Liver (tissue), 9 donors: ENCODE results near the gene CDC42BPB. TPM values are rescaled to one million over a fixed set of nuclear protein-coding genes. Genes with fewer than 3 reads are reported as not detected.

Experiments
- DNase-seq: peaks from one replicate; pipeline ENCODE4 v3.0.0-alpha.2; 2017; ENCODE audit warnings: low spot score
- H3K27ac ChIP-seq, 2 donors: one replicate each; pipeline ENCODE4 v1.7.0; 2013; ENCODE audit warnings: inconsistent platforms in 2 of 2, low read length in 2 of 2, control low read depth in 1 of 2, low read depth in 1 of 2, mild to moderate bottlenecking in 1 of 2
- H3K27me3 ChIP-seq, 4 donors: one replicate each; pipeline versions ENCODE4 v1.6.1 to v1.7.0; 2013; ENCODE audit warnings: low read length in 3 of 4, inconsistent platforms in 1 of 4, mild to moderate bottlenecking in 1 of 4, moderate library complexity in 1 of 4; ENCODE audit not compliant: control insufficient read depth in 4 of 4, insufficient read depth in 4 of 4
- H3K36me3 ChIP-seq, 4 donors: one replicate each; pipeline versions ENCODE4 v1.6.1 to v1.7.0; 2013; ENCODE audit warnings: low read length in 3 of 4, mild to moderate bottlenecking in 3 of 4, low read depth in 1 of 4, moderate library complexity in 1 of 4; ENCODE audit not compliant: control insufficient read depth in 4 of 4, insufficient read depth in 3 of 4
- H3K4me1 ChIP-seq, 4 donors: one replicate each; pipeline versions ENCODE4 v1.6.1 to v1.7.0; 2013; ENCODE audit warnings: low read length in 3 of 4, mild to moderate bottlenecking in 3 of 4, moderate library complexity in 1 of 4; ENCODE audit not compliant: control insufficient read depth in 4 of 4, insufficient read depth in 4 of 4
- H3K4me3 ChIP-seq, 3 donors: one replicate each; pipeline versions ENCODE4 v1.6.1 to v1.7.0; 2013; ENCODE audit warnings: low read length in 3 of 3, control low read depth in 1 of 3, low read depth in 1 of 3, mild to moderate bottlenecking in 1 of 3
- H3K9ac ChIP-seq, 2 donors: one replicate each; pipeline ENCODE4 v1.7.0; 2013; ENCODE audit warnings: low read length in 2 of 2, mild to moderate bottlenecking in 2 of 2, moderate library complexity in 2 of 2, control low read depth in 1 of 2, low read depth in 1 of 2
- H3K9me3 ChIP-seq, 4 donors: one replicate each; pipeline versions ENCODE4 v1.6.1 to v1.7.0; 2013; ENCODE audit warnings: low read length in 3 of 4; ENCODE audit not compliant: control insufficient read depth in 4 of 4
- CTCF ChIP-seq: fragments of 150-350 bp; IDR thresholded peaks from 2 replicates; pipeline ENCODE4 v1.5.1; 2017; ENCODE audit warnings: improper control_type of control experiment, low read depth, low read length; ENCODE audit not compliant: missing input control
- EGR1 ChIP-seq, 2 donors: IDR thresholded peaks; 2 replicates each; pipeline ENCODE4 v1.6.1; 2016 to 2018; ENCODE audit warnings: antibody characterized with exemption in 2 of 2, low read depth in 2 of 2
- FOXA1 ChIP-seq: IDR thresholded peaks from 2 replicates; pipeline ENCODE4 v1.6.1; 2016; ENCODE audit warnings: antibody characterized with exemption
- FOXA2 ChIP-seq: IDR thresholded peaks from 2 replicates; pipeline ENCODE4 v1.6.1; 2016; ENCODE audit warnings: antibody characterized with exemption
- GABPA ChIP-seq, 2 donors: IDR thresholded peaks in 1 of 2; conservative IDR thresholded peaks in 1 of 2; 2 replicates each; pipeline ENCODE4 v1.6.1; 2016; ENCODE audit warnings: antibody characterized with exemption in 2 of 2, mild to moderate bottlenecking in 1 of 2, moderate library complexity in 1 of 2
- HNF4G ChIP-seq: IDR thresholded peaks from 2 replicates; pipeline ENCODE4 v1.6.1; 2016; ENCODE audit warnings: antibody characterized with exemption
- NR2F2 ChIP-seq: IDR thresholded peaks from 2 replicates; pipeline ENCODE4 v1.6.1; 2016; ENCODE audit warnings: antibody characterized with exemption
- RAD21 ChIP-seq, 2 donors: IDR thresholded peaks; 2 replicates each; pipeline ENCODE4 v1.6.1; 2016; ENCODE audit warnings: antibody characterized with exemption in 2 of 2, mild to moderate bottlenecking in 2 of 2
- SP1 ChIP-seq: IDR thresholded peaks from 2 replicates; pipeline ENCODE4 v1.6.1; 2018; ENCODE audit warnings: antibody characterized with exemption, mild to moderate bottlenecking
- YY1 ChIP-seq: IDR thresholded peaks from 2 replicates; pipeline ENCODE4 v1.6.1; 2016; ENCODE audit warnings: antibody characterized with exemption, mild to moderate bottlenecking
- WGBS: extraction: QIAGEN DNeasy Blood & Tissue Kit; methylation state at CpG from one replicate; pipeline ENCODE4 v1.1.7; 2013; 5-methylcytosine and 5-hydroxymethylcytosine counted together
- polyA plus RNA-seq, 2 donors: library from polyadenylated mRNA; stranded (reverse) in 1 of 2; unstranded in 1 of 2; fragments of 200-250 nt in 1 of 2; fragments of >200 nt in 1 of 2; fragmentation: Nextera tagmentation in 1 of 2; extraction: Ambion mirVana in 1 of 2; gene quantifications; one replicate each; pipeline versions ENCODE4 v1.2.1 to v1.2.3, GENCODE V29; 2013 to 2015
- total RNA-seq, 2 donors: library from RNA; depleted of rRNA; stranded (reverse); fragments of >200 nt; gene quantifications; one replicate each; pipeline ENCODE4 v1.2.3, GENCODE V29; 2014
- TF ChIP-seq, protein P1 (sequence below): IDR thresholded peaks from 2 replicates; pipeline ENCODE4 v1.6.1; 2016; ENCODE audit warnings: antibody characterized with exemption
- donor health status: healthy.
- donor health status: healthy.
- donor health status: healthy.
- donor health status: healthy.
- donor health status: healthy.

CDC42BPB gene
- total and polyA plus RNA-seq, 4 donors, result 4.1 to 78.7 (median 29.7) TPM

GRCh38 chr14:102991376-102991775, 66.0 kb downstream of the CDC42BPB start (continued):
- TF ChIP-seq, protein P1, sequence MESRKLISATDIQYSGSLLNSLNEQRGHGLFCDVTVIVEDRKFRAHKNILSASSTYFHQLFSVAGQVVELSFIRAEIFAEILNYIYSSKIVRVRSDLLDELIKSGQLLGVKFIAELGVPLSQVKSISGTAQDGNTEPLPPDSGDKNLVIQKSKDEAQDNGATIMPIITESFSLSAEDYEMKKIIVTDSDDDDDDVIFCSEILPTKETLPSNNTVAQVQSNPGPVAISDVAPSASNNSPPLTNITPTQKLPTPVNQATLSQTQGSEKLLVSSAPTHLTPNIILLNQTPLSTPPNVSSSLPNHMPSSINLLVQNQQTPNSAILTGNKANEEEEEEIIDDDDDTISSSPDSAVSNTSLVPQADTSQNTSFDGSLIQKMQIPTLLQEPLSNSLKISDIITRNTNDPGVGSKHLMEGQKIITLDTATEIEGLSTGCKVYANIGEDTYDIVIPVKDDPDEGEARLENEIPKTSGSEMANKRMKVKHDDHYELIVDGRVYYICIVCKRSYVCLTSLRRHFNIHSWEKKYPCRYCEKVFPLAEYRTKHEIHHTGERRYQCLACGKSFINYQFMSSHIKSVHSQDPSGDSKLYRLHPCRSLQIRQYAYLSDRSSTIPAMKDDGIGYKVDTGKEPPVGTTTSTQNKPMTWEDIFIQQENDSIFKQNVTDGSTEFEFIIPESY, result no peak
- no peak for TF ChIP-seq FOXA1

DNA sequence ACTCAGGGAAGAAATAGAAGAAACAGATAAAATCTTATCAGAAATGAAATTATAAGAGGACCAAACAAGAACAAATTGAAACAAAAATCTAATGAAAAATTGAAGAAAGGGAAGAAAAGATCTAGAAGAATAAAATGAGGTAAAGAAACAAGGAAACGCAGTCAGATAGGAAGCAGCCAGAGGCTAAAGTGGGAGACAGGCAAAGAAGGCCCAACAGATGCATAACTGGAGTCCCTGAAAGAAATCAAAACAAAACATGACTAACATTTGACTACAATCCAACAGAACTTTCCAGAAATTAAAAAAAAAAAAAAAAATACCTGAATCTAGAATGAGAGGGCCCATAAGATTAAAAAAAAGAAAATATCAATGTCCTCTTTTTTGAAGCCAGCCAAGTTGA, 69.3 kb downstream of the CDC42BPB start:
- no peak overlapping the region for H3K27ac ChIP-seq
- WGBS, result 98% methylated on average over 1 of the region's 1 CpG
- H3K9ac ChIP-seq, result no peak overlapping the region
- no peaks in the 10 kb centered on the region for H3K27me3 ChIP-seq
- no peak overlapping the region for H3K4me3 ChIP-seq
- H3K36me3 ChIP-seq, result peaks cover 4 to 64% (median 30%) of the 10 kb centered on the region in 4 donors
- no peak for DNase-seq
- H3K9me3 ChIP-seq, result peaks cover 0 to 9% (median 2%) of the 10 kb centered on the region in 4 donors
- TF ChIP-seq EGR1 (IDR thresholded peaks at IDR 0.05; ENCODE audit: low read depth in 2 of 2) (no peak), FOXA2 (no peak), NR2F2 (no peak), CTCF (no peak), GABPA (IDR thresholded peaks at IDR 0.05 in 1 of 2, conservative IDR thresholded peaks at IDR 0.05 in 1 of 2) (no peak), SP1 (no peak), FOXA1 (no peak), YY1 (no peak), HNF4G (no peak)
- TF ChIP-seq, protein P1, result no peak
- H3K4me1 ChIP-seq, result no peaks in the 10 kb centered on the region

GRCh38 chr14:102986810-102987579, 70.4 kb downstream of the CDC42BPB start:
- DNase-seq, result no peak
- H3K36me3 ChIP-seq, result peaks cover 4 to 63% (median 28%) of the 10 kb centered on the region in 4 donors
- H3K4me1 ChIP-seq, result no peaks in the 10 kb centered on the region
- no peaks in the 10 kb centered on the region for H3K27me3 ChIP-seq
- H3K9me3 ChIP-seq, result peaks cover 0 to 9% (median 2%) of the 10 kb centered on the region in 4 donors
- 95% methylated on average over 19 of the region's 19 CpGs for WGBS
- no peak overlapping the region for H3K9ac ChIP-seq
- H3K4me3 ChIP-seq, result no peak overlapping the region
- TF ChIP-seq NR2F2, result no peak
- no peak for TF ChIP-seq RAD21 (IDR thresholded peaks at IDR 0.05)
- TF ChIP-seq EGR1 (IDR thresholded peaks at IDR 0.05; ENCODE audit: low read depth in 2 of 2), result no peak
- no peak overlapping the region for H3K27ac ChIP-seq
